Immature natural killer cell (primary cell): ENCODE results near the gene NUTM2D. TPM values are rescaled to one million over a fixed set of nuclear protein-coding genes. Genes with fewer than 3 reads are reported as not detected.
"Not testable (repeated sequence)": the region's sequence is repeated elsewhere in the genome, so short reads cannot be mapped to it uniquely, and the experiment has no call there.

Experiments
- DNase-seq, 3 donors: peaks; one replicate each; pipeline ENCODE4 v3.0.0; 2022; ENCODE audit warnings: mixed read lengths in 1 of 3
- H3K27ac Mint-ChIP-seq, 6 donors: one replicate each; pipeline ENCODE4 v1.8.0; 2020; ENCODE audit warnings: mixed read lengths in 6 of 6, mild to moderate bottlenecking in 5 of 6, inconsistent platforms in 4 of 6, moderate library complexity in 3 of 6
- H3K27me3 Mint-ChIP-seq, 3 donors: one replicate each; pipeline ENCODE4 v1.8.0; 2020 to 2021; ENCODE audit warnings: low read depth in 3 of 3, mild to moderate bottlenecking in 3 of 3, mixed read lengths in 3 of 3, moderate library complexity in 3 of 3, inconsistent platforms in 1 of 3
- H3K36me3 Mint-ChIP-seq, 3 donors: one replicate each; pipeline ENCODE4 v1.8.0; 2020; ENCODE audit warnings: mixed read lengths in 3 of 3, inconsistent platforms in 2 of 3, mild to moderate bottlenecking in 2 of 3
- H3K4me1 Mint-ChIP-seq, 2 donors: one replicate each; pipeline ENCODE4 v1.8.0; 2020; ENCODE audit warnings: inconsistent platforms in 2 of 2, mild to moderate bottlenecking in 2 of 2, mixed read lengths in 2 of 2, moderate library complexity in 1 of 2
- H3K4me3 Mint-ChIP-seq, 5 donors: one replicate each; pipeline ENCODE4 v1.8.0; 2020; ENCODE audit warnings: mild to moderate bottlenecking in 5 of 5, mixed read lengths in 5 of 5, inconsistent platforms in 3 of 5, moderate library complexity in 3 of 5
- H3K9me3 Mint-ChIP-seq, 6 donors: one replicate each; pipeline ENCODE4 v1.8.0; 2020; ENCODE audit warnings: mild to moderate bottlenecking in 6 of 6, mixed read lengths in 6 of 6, inconsistent platforms in 4 of 6, moderate library complexity in 3 of 6
- polyA plus RNA-seq, 3 donors: library from polyadenylated mRNA; unstranded; fragments of 300-500 nt; fragmentation: Illumina TruSeq; gene quantifications; one replicate each; pipeline ENCODE4 v1.2.3, GENCODE V29; 2021

The NUTM2D gene
- polyA plus RNA-seq, 3 donors from 2014 or later: 0.06 TPM; not detected in 2

GRCh38 chr10:87407516-87408467, 50.2 kb downstream of the NUTM2D start:
- H3K27me3 Mint-ChIP-seq, H3K4me1 Mint-ChIP-seq, H3K9me3 Mint-ChIP-seq, H3K36me3 Mint-ChIP-seq, H3K27ac Mint-ChIP-seq: not testable (repeated sequence)
- peak overlapping the region in 3 of 5 donors; percentile 13 to 45 (median 20) for H3K4me3 Mint-ChIP-seq
- peak in 1 of 3 donors; percentile 0 for DNase-seq

GRCh38 chr10:87413921-87414320, 56.4 kb downstream of the NUTM2D start:
- not testable (repeated sequence) for DNase-seq, H3K36me3 Mint-ChIP-seq, H3K9me3 Mint-ChIP-seq, H3K4me1 Mint-ChIP-seq, H3K27ac Mint-ChIP-seq, H3K4me3 Mint-ChIP-seq
- peaks cover 2 to 13% (median 2%) of the 10 kb centered on the region in 3 donors for H3K27me3 Mint-ChIP-seq

Other genes starting within 250 kb of the NUTM2D start
- gene NUTM2A, start 132.3 kb upstream of the NUTM2D start, polyA plus RNA-seq: under 1 TPM in 1 of 3 donors, not detected in 2; 0.11 TPM
- gene MINPP1, start 147.1 kb downstream of the NUTM2D start, polyA plus RNA-seq: 10 to 100 TPM in 2 of 3 donors, 1 to 10 TPM in 1; 8.2 to 16.1 (median 12.2) TPM